Activated naive CD8-positive, alpha-beta T cell (primary cell): ENCODE results near the gene FBXL5.
"Not testable (repeated sequence)": the region's sequence is repeated elsewhere in the genome, so short reads cannot be mapped to it uniquely, and the experiment has no call there.

ENCODE experiments used
- H3K27ac Mint-ChIP-seq: one replicate; pipeline ENCODE4 v1.8.0; 2021; ENCODE audit warnings: mixed read lengths
- H3K27me3 Mint-ChIP-seq: one replicate; pipeline ENCODE4 v1.8.0; 2021; ENCODE audit warnings: mixed read lengths
- H3K36me3 Mint-ChIP-seq: one replicate; pipeline ENCODE4 v1.8.0; 2021; ENCODE audit warnings: mixed read lengths
- H3K4me1 Mint-ChIP-seq: one replicate; pipeline ENCODE4 v1.8.0; 2021; ENCODE audit warnings: low read depth, mixed read lengths
- H3K4me3 Mint-ChIP-seq: one replicate; pipeline ENCODE4 v1.8.0; 2021; ENCODE audit warnings: mild to moderate bottlenecking, mixed read lengths
- H3K9me3 Mint-ChIP-seq: one replicate; pipeline ENCODE4 v1.8.0; 2021; ENCODE audit warnings: low read depth, mixed read lengths

Gene FBXL5

DNA sequence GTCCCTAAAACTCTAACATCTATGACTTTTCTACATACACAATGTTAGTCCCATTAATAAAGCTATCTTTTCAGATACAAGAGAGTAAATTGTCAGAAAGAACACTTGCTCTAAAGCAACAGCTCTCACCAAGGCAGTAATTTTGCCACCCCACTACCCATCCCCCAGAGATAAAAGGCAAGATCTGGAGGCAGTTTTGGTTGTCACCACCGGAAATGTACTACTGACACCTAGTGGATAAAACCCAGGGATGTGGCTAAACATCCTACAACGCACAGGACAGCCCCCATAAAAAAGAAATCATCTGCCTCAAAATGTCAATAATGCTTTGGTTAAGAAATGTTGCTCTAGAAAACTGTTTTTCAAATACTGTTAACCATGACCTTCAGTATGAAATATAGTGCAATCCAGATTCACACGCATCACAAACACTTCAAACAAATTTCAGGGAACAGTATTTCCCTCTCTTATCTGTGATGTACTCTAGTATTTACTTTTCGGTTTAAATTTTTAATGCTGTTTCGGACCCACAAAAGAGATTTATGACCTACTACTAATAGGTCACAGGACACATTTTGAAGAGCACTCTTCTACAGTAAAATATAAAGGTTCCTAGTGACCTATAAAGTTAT, 5.1 kb downstream of the FBXL5 start:
- Mint-ChIP-seq H3K36me3 (no peaks in the 10 kb centered on the region), H3K27ac (peak overlapping the region; percentile 30), H3K4me1 (peaks cover 72% of the 10 kb centered on the region), H3K27me3 (no peaks in the 10 kb centered on the region), H3K9me3 (no peaks in the 10 kb centered on the region), H3K4me3 (peak overlapping the region; percentile 65)

DNA sequence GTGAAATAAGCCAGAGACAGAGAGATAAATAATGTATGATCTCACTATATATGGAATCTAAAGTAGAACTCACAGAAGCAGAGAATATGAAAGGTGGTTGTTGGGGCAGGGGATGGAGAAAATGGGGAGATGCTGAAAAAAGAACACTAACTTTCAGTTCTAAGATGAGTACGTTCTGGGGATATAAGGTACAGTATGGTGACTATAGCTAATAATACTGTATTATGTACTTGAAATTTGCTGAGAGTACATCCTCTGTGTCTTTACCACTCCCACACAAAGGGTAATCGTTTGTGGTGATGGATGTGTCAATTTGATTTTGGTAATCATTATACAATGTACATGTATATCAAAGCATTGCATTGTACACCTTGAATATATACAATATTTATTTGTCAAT, 6.6 kb downstream of the FBXL5 start:
- no peaks in the 10 kb centered on the region for H3K9me3 Mint-ChIP-seq
- H3K4me3 Mint-ChIP-seq, result no peak overlapping the region
- no peak overlapping the region for H3K27ac Mint-ChIP-seq
- H3K36me3 Mint-ChIP-seq, result peaks cover 5% of the 10 kb centered on the region
- H3K4me1 Mint-ChIP-seq, result peaks cover 71% of the 10 kb centered on the region
- H3K27me3 Mint-ChIP-seq, result no peaks in the 10 kb centered on the region

DNA sequence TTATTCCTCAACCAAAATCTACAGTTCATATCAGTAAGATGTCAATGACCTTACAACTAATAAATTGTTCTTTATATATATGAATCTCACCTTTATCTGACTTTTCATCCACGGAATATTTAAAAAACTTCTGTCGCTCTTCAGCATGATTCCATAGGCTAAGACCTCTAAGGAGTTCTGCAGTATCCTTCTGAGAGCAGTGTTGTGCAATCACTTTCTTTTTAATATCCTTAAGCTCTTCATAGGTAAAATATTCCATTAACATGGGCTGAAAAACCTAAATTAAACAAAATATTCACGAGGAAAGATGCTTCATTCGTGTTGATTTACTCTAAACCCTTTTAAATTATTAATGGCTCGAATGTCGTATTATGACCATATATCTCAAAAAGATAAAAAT, 16.7 kb downstream of the FBXL5 start:
- H3K9me3 Mint-ChIP-seq, result no peaks in the 10 kb centered on the region
- peaks cover 22% of the 10 kb centered on the region for H3K4me1 Mint-ChIP-seq
- H3K27ac Mint-ChIP-seq, result peak overlapping the region; percentile 8
- no peak overlapping the region for H3K4me3 Mint-ChIP-seq
- peaks cover 10% of the 10 kb centered on the region for H3K36me3 Mint-ChIP-seq
- no peaks in the 10 kb centered on the region for H3K27me3 Mint-ChIP-seq

DNA sequence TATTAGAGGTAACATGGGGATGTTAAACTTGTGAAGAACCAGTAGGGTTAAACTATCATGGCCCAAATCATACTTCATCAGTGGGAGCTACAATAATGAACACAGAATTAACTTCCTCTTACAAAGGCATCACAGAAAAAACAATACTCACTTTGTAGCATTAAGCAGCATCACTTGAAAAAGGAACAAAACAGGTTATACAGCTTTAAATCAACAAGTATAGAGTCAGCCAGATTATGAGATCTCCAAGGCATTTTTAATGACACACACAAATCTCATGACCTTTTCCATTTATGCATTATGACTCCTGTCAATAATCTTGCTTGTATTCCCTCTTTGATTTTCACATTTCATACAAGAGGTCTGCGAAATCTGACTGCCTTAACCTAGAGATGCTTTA, 18.3 kb downstream of the FBXL5 start:
- H3K36me3 Mint-ChIP-seq, result peaks cover 18% of the 10 kb centered on the region
- peaks cover 13% of the 10 kb centered on the region for H3K4me1 Mint-ChIP-seq
- H3K9me3 Mint-ChIP-seq, result no peaks in the 10 kb centered on the region
- H3K27me3 Mint-ChIP-seq, result no peaks in the 10 kb centered on the region
- H3K27ac Mint-ChIP-seq, result no peak overlapping the region
- no peak overlapping the region for H3K4me3 Mint-ChIP-seq

DNA sequence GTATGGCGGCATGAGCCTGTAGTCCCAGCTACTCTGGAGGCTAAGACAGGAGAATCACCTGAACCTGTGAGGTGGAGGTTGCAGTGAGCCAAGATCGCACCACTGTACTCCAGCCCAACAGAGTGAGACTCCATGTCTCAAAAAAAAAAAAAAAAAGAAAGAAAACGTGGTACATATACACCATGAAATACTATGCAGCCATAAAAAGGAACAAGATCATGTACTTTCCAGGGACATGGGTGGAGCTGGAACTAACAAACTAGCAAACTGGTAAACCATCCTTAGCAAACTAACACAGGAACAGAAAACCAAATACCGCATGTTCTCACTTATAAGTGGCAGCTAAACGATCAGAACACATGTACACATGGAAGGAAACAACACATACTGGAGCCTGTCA, 37.8 kb downstream of the FBXL5 start:
- peaks cover 31% of the 10 kb centered on the region for H3K4me1 Mint-ChIP-seq
- H3K9me3 Mint-ChIP-seq, H3K27ac Mint-ChIP-seq, H3K27me3 Mint-ChIP-seq, H3K4me3 Mint-ChIP-seq: not testable (repeated sequence)
- H3K36me3 Mint-ChIP-seq, result peaks cover 48% of the 10 kb centered on the region

DNA sequence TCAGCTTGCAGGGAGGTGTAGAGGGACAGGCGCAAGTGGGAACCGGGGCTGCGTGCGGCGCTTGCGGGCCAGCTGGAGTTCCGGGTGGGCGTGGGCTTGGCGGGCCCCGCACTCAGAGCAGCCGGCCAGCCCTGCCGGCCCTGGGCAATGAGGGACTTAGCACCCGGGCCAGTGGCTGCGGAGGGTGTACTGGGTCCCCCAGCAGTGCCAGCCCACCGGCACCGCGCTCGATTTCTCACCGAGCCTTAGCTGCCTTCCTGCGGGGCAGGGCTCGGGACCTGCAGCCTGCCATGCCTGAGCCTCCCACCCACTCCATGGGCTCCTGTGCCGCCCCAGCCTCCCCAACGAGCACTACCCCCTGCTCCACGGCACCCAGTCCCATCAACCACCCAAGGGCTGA, 40.3 kb downstream of the FBXL5 start:
- H3K27ac Mint-ChIP-seq, H3K9me3 Mint-ChIP-seq, H3K27me3 Mint-ChIP-seq, H3K4me3 Mint-ChIP-seq: not testable (repeated sequence)
- H3K36me3 Mint-ChIP-seq, result peaks cover 31% of the 10 kb centered on the region
- peaks cover 24% of the 10 kb centered on the region for H3K4me1 Mint-ChIP-seq

DNA sequence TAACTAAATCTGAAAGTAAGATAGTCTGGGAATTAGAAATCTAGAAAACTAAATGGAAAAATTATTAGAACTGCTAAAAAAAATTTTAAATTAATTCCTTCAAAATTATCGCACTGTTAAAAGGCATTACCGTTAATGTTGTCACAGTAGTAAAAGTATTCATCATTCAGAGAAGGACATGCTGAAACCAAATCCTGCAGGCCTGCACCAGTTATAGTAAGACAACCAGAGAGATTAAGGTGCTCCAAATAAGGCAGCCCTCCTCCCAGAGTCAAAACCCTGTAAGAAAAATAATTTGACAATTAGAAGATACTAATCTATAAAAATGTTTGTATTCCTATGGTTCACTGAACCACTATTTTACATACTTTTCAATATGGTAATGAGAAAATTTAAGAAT, 43.0 kb downstream of the FBXL5 start:
- H3K27me3 Mint-ChIP-seq, result no peaks in the 10 kb centered on the region
- no peak overlapping the region for H3K4me3 Mint-ChIP-seq
- peaks cover 17% of the 10 kb centered on the region for H3K36me3 Mint-ChIP-seq
- no peaks in the 10 kb centered on the region for H3K9me3 Mint-ChIP-seq
- H3K27ac Mint-ChIP-seq, result no peak overlapping the region
- H3K4me1 Mint-ChIP-seq, result peaks cover 14% of the 10 kb centered on the region

DNA sequence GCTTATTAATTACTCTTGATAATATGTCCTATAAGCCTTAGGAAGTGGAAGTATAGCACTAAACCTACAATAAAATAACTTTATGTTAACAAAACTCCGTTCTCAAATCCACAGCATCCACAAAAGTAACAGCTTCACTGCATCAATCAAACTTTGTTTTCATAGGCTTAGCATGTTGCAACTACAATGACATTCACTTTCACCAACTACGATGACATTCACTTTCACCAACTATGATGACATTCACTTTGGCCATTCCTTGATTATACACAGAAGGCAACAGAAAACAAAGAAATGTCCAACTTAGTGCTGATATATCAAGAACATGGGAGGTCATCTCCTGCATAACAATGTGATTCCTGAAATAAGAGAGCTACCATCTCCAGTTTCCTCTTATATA, 44.3 kb downstream of the FBXL5 start:
- H3K9me3 Mint-ChIP-seq, result no peaks in the 10 kb centered on the region

GRCh38 chr4:15605537-15605936, 49.6 kb downstream of the FBXL5 start:
- no peaks in the 10 kb centered on the region for H3K4me1 Mint-ChIP-seq
- H3K27ac Mint-ChIP-seq, result peak overlapping the region; percentile 3
- H3K4me3 Mint-ChIP-seq, result no peak overlapping the region
- H3K9me3 Mint-ChIP-seq, result no peaks in the 10 kb centered on the region
- peaks cover 27% of the 10 kb centered on the region for H3K36me3 Mint-ChIP-seq
- no peaks in the 10 kb centered on the region for H3K27me3 Mint-ChIP-seq

More for the DNA sequence above, 44.3 kb downstream of the FBXL5 start:
- no peaks in the 10 kb centered on the region for H3K27me3 Mint-ChIP-seq
- H3K27ac Mint-ChIP-seq, result no peak overlapping the region
- H3K4me1 Mint-ChIP-seq, result peaks cover 10% of the 10 kb centered on the region
- H3K36me3 Mint-ChIP-seq, result peaks cover 9% of the 10 kb centered on the region
- H3K4me3 Mint-ChIP-seq, result no peak overlapping the region

- H3K4me1 Mint-ChIP-seq, result no peaks in the 10 kb centered on the region
- no peaks in the 10 kb centered on the region for H3K9me3 Mint-ChIP-seq
- H3K27ac Mint-ChIP-seq, result no peak overlapping the region
- H3K4me3 Mint-ChIP-seq, result no peak overlapping the region
- no peaks in the 10 kb centered on the region for H3K27me3 Mint-ChIP-seq
- peaks cover 26% of the 10 kb centered on the region for H3K36me3 Mint-ChIP-seq
Observed at GRCh38 chr4:15601862-15602261, 53.3 kb downstream of the FBXL5 start.

DNA sequence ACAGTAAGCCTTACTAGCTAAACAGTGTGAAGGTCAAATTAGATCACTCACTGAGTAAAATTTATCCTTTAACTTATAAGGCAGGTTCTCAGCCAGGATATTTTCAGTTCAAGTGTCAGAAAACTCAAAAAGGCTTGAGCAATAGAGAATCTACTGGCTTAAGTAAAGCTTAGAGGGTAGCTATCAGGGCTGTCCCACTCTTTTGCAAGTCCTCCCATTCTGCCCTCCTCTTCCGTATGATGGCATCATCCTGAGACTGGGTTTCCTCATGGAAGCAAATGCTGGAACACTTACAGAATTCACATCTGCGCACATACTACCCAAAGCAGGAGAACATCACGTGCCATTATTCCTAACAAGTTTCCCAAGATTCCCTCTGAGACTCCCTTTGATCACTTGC, 55.0 kb downstream of the FBXL5 start:
- Mint-ChIP-seq H3K4me3 (no peak overlapping the region), H3K9me3 (no peaks in the 10 kb centered on the region), H3K4me1 (no peaks in the 10 kb centered on the region), H3K27me3 (no peaks in the 10 kb centered on the region), H3K36me3 (peaks cover 23% of the 10 kb centered on the region), H3K27ac (no peak overlapping the region)

GRCh38 chr4:15598644-15599043, 56.5 kb downstream of the FBXL5 start:
- Mint-ChIP-seq H3K27me3 (no peaks in the 10 kb centered on the region), H3K27ac (no peak overlapping the region), H3K36me3 (peaks cover 11% of the 10 kb centered on the region), H3K4me1 (no peaks in the 10 kb centered on the region), H3K4me3 (no peak overlapping the region), H3K9me3 (no peaks in the 10 kb centered on the region)

- H3K4me1 Mint-ChIP-seq, result no peaks in the 10 kb centered on the region
- no peaks in the 10 kb centered on the region for H3K9me3 Mint-ChIP-seq
- H3K27ac Mint-ChIP-seq, result no peak overlapping the region
- H3K36me3 Mint-ChIP-seq, result no peaks in the 10 kb centered on the region
- H3K4me3 Mint-ChIP-seq, result no peak overlapping the region
- H3K27me3 Mint-ChIP-seq, result no peaks in the 10 kb centered on the region
Observed at GRCh38 chr4:15592799-15593198, 62.4 kb downstream of the FBXL5 start.

DNA sequence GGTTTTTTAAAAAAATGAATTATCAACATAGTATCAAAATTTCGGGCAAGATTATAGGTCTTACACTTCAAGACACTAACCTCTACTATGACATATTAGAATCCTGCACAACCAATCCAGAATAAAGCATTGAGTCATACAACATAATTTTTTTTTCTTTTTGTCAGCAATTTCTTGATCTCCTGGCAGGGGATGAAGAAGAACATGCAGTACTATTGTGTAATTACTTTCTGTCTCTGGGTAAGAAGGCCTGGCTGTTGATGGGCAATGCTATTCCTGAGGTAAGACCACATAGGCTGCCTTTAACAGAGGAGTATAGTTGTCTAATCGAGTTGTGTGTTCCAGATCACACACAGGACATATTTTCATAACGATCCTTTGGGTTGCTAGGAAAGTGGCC, 67.5 kb downstream of the FBXL5 start:
- Mint-ChIP-seq H3K27me3 (no peaks in the 10 kb centered on the region), H3K36me3 (peaks cover under 1% of the 10 kb centered on the region), H3K9me3 (no peaks in the 10 kb centered on the region), H3K4me1 (no peaks in the 10 kb centered on the region), H3K27ac (no peak overlapping the region), H3K4me3 (no peak overlapping the region)

GRCh38 chr4:15586066-15586465, 69.1 kb downstream of the FBXL5 start:
- no peaks in the 10 kb centered on the region for H3K27me3 Mint-ChIP-seq
- no peaks in the 10 kb centered on the region for H3K9me3 Mint-ChIP-seq
- H3K4me1 Mint-ChIP-seq, result no peaks in the 10 kb centered on the region
- H3K27ac Mint-ChIP-seq, result no peak overlapping the region
- no peak overlapping the region for H3K4me3 Mint-ChIP-seq
- H3K36me3 Mint-ChIP-seq, result peaks cover 7% of the 10 kb centered on the region

DNA sequence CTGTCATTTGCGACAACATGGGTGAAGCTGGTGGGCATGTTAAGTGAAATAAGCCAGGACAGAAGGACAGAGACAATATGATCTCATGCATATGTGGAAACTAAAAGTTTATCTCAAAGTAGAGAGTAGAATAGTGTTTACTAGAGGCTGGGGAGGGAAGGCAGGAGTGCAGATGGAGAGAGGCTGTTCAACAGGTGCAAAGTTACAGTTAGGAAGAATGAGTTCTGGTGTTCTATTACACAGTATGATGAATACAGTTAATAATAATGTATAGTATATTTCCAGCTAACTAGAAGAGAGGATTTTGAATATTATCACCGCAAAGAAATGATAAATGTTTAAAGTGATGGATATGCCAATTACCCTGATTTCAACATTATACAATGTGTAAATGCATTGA, 69.8 kb downstream of the FBXL5 start:
- H3K27ac Mint-ChIP-seq, result no peak overlapping the region
- no peak overlapping the region for H3K4me3 Mint-ChIP-seq
- H3K27me3 Mint-ChIP-seq, result no peaks in the 10 kb centered on the region
- no peaks in the 10 kb centered on the region for H3K9me3 Mint-ChIP-seq
- no peaks in the 10 kb centered on the region for H3K4me1 Mint-ChIP-seq
- H3K36me3 Mint-ChIP-seq, result peaks cover 7% of the 10 kb centered on the region
